SK-N-SH (cell line): Measurements from ENCODE around the gene USP14. TPM values are rescaled to one million over a fixed set of nuclear protein-coding genes. Genes with fewer than 3 reads are reported as not detected.
"Not testable (repeated sequence)": the region's sequence is repeated elsewhere in the genome, so short reads cannot be mapped to it uniquely, and the experiment has no call there.

Source experiments
- CTCF ChIA-PET: fragments of 300-600, 350-600 bp; formaldehyde crosslinking; extraction: SDS; loops from one replicate; lab custom pipeline; 2021; lab: Yijun Ruan, JAX
- POLR2A ChIA-PET: fragments of 350-600 bp; sonication (Branson Sonifier 250); formaldehyde crosslinking; extraction: SDS; loops from one replicate; lab custom pipeline; 2020; ENCODE audit warnings: antibody characterized with exemption, inconsistent platforms; lab: Yijun Ruan, JAX
- DNase-seq: peaks from one replicate; pipeline ENCODE4 v3.0.0; 2012
- H2AFZ ChIP-seq: fragments of 200-600 bp; sonication (generic); 2 replicates; pipeline ENCODE4 v1.8.1; 2016; ENCODE audit warnings: antibody characterized with exemption, mild to moderate bottlenecking, low read depth
- H3F3A ChIP-seq: fragments of 200-600 bp; sonication (generic); replicated peaks from 2 replicates; pipeline ENCODE3; 2016; ENCODE audit warnings: antibody characterized with exemption, mild to moderate bottlenecking; ENCODE audit not compliant: insufficient read depth
- H3K27ac ChIP-seq, 2 experiments: fragments of 200-500 bp in 1 of 2; fragments of 200-600 bp in 1 of 2; sonication (Bioruptor generic) in 1 of 2; sonication (generic), shearing (Covaris generic) in 1 of 2; 2 replicates each; pipeline versions ENCODE4 v1.5.1 to v1.6.1; 2014 to 2016; ENCODE audit warnings: low read depth in 2 of 2, inconsistent platforms in 1 of 2, low read length in 1 of 2, mild to moderate bottlenecking in 1 of 2, mixed read lengths in 1 of 2
- H3K27me3 ChIP-seq: fragments of 200-600 bp; sonication (generic), shearing (Covaris generic); 2 replicates; pipeline ENCODE4 v1.6.1; 2016; ENCODE audit warnings: mixed run types; ENCODE audit not compliant: insufficient read depth
- H3K36me3 ChIP-seq, 2 experiments: fragments of 200-500 bp in 1 of 2; fragments of 200-600 bp in 1 of 2; sonication (Bioruptor generic) in 1 of 2; sonication (generic) in 1 of 2; replicated peaks in 1 of 2; 2 replicates each; pipeline versions ENCODE3 to v1.5.1; 2014 to 2016; ENCODE audit warnings: low read length in 1 of 2, mild to moderate bottlenecking in 1 of 2; ENCODE audit not compliant: insufficient read depth in 2 of 2, control insufficient read depth in 1 of 2
- H3K4me1 ChIP-seq, 2 experiments: fragments of 200-500 bp in 1 of 2; fragments of 200-600 bp in 1 of 2; sonication (Bioruptor generic) in 1 of 2; sonication (generic), shearing (Covaris generic) in 1 of 2; 2 replicates each; pipeline versions ENCODE4 v1.5.1 to v1.6.1; 2014 to 2016; ENCODE audit warnings: low read depth in 1 of 2, low read length in 1 of 2, mixed run types in 1 of 2; ENCODE audit not compliant: insufficient read depth in 2 of 2, control insufficient read depth in 1 of 2
- H3K4me2 ChIP-seq: fragments of 200-600 bp; sonication (generic), shearing (Covaris generic); 2 replicates; pipeline ENCODE4 v1.6.1; 2017; ENCODE audit warnings: mixed run types
- H3K4me3 ChIP-seq, 2 experiments: fragments of 200-500 bp in 1 of 2; fragments of 200-600 bp in 1 of 2; sonication (Bioruptor generic) in 1 of 2; sonication (generic), shearing (Covaris generic) in 1 of 2; 2 replicates each; pipeline versions ENCODE4 v1.5.1 to v1.8.1; 2014 to 2016; ENCODE audit warnings: low read depth in 2 of 2, inconsistent platforms in 1 of 2, low read length in 1 of 2, mild to moderate bottlenecking in 1 of 2, mixed read lengths in 1 of 2, moderate library complexity in 1 of 2
- H3K79me2 ChIP-seq: fragments of 200-600 bp; sonication (generic); 2 replicates; pipeline ENCODE4 v1.8.1; 2017; ENCODE audit warnings: mild to moderate bottlenecking; ENCODE audit not compliant: insufficient read depth
- H3K9ac ChIP-seq: fragments of 200-600 bp; sonication (generic); 2 replicates; pipeline ENCODE4 v1.6.1; 2017; ENCODE audit warnings: mixed run types
- H3K9me2 ChIP-seq: fragments of 200-600 bp; sonication (generic); 2 replicates; pipeline ENCODE4 v1.6.1; 2017; ENCODE audit warnings: mixed run types
- H3K9me3 ChIP-seq: fragments of 200-600 bp; sonication (generic); 2 replicates; pipeline ENCODE4 v1.6.1; 2017; ENCODE audit warnings: mixed run types, mild to moderate bottlenecking, moderate library complexity
- H4K20me1 ChIP-seq: fragments of 200-600 bp; sonication (generic); 2 replicates; pipeline ENCODE4 v1.6.1; 2017; ENCODE audit warnings: mild to moderate bottlenecking, mixed run types; ENCODE audit not compliant: insufficient read depth
- CHD2 ChIP-seq: fragments of 150-350 bp; IDR thresholded peaks from 2 replicates; pipeline ENCODE4 v1.6.1; 2018; ENCODE audit warnings: low read length; ENCODE audit not compliant: partially characterized antibody
- EZH2phosphoT487 ChIP-seq: fragments of 200-600 bp; sonication (generic); IDR thresholded peaks from 2 replicates; pipeline ENCODE4 v1.6.1; 2017; ENCODE audit warnings: low read depth, mixed run types, mild to moderate bottlenecking, antibody characterized with exemption, moderate library complexity, borderline replicate concordance
- FOSL2 ChIP-seq: IDR thresholded peaks from 2 replicates; pipeline ENCODE4 v1.4.0; 2012; ENCODE audit warnings: low read depth, mild to moderate bottlenecking, moderate library complexity, borderline replicate concordance
- GABPA ChIP-seq: IDR thresholded peaks from 2 replicates; pipeline ENCODE4 v1.4.0; 2012; ENCODE audit warnings: low read depth, mild to moderate bottlenecking
- JUND ChIP-seq: IDR thresholded peaks from 2 replicates; pipeline ENCODE4 v1.4.0; 2012
- MAX ChIP-seq: IDR thresholded peaks from 2 replicates; pipeline ENCODE4 v1.4.0; 2012; ENCODE audit warnings: low read depth
- MXI1 ChIP-seq: IDR thresholded peaks from 2 replicates; pipeline ENCODE4 v1.6.1; 2012; ENCODE audit warnings: mild to moderate bottlenecking, low read depth, low read length, improper control_type of control experiment
- NRF1 ChIP-seq: IDR thresholded peaks from 2 replicates; pipeline ENCODE4 v1.6.1; 2012; ENCODE audit warnings: low read depth, mild to moderate bottlenecking, low read length
- PBX3 ChIP-seq: IDR thresholded peaks from 2 replicates; pipeline ENCODE4; 2012
- POLR2AphosphoS5 ChIP-seq: IDR thresholded peaks from 2 replicates; pipeline ENCODE4 v1.6.1; 2012; ENCODE audit warnings: low read depth, low read length
- RCOR1 ChIP-seq: fragments of 150-350 bp; IDR thresholded peaks from 2 replicates; pipeline ENCODE4 v1.6.1; 2017; ENCODE audit warnings: antibody characterized with exemption, low read length
- RXRA ChIP-seq: IDR thresholded peaks from 2 replicates; pipeline ENCODE4 v1.4.0; 2012; ENCODE audit warnings: low read depth, mild to moderate bottlenecking, borderline replicate concordance
- SIN3A ChIP-seq: IDR thresholded peaks from 2 replicates; pipeline ENCODE4 v1.6.1; 2012; ENCODE audit warnings: low read depth, mild to moderate bottlenecking, low read length, moderate library complexity, borderline replicate concordance
- TAF1 ChIP-seq: IDR thresholded peaks from 2 replicates; pipeline ENCODE4 v1.6.1; 2012; ENCODE audit warnings: low read depth, mild to moderate bottlenecking, low read length, moderate library complexity, borderline replicate concordance
- USF1 ChIP-seq: IDR thresholded peaks from 2 replicates; pipeline ENCODE4 v1.4.0; 2012; ENCODE audit warnings: low read depth, borderline replicate concordance
- YY1 ChIP-seq: IDR thresholded peaks from 2 replicates; pipeline ENCODE4 v1.4.0; 2012; ENCODE audit warnings: low read depth, mild to moderate bottlenecking
- WGBS: methylation state at CpG from one replicate; pipeline ENCODE4 v1.1.6; 2017; ENCODE audit warnings: low lambda C conversion rate; 5-methylcytosine and 5-hydroxymethylcytosine counted together
- polyA plus RNA-seq, 3 experiments: library from polyadenylated mRNA; depleted of rRNA; stranded (reverse); fragments of >200 nt; gene quantifications; 2 replicates each; pipeline ENCODE4 v1.2.3, GENCODE V29; 2012

Gene USP14
- polyA plus RNA-seq (2012; rRNA removed), result 22.0 and 22.7 TPM in 2 replicates
- 36.0 and 43.4 TPM in 2 replicates for polyA plus RNA-seq (2012; cell fraction: cytosol; rRNA removed)
- polyA plus RNA-seq (2012; cell fraction: nucleus; rRNA removed), result 18.4 and 37.3 TPM in 2 replicates

- Histone ChIP-seq H3F3A (no peaks in the 10 kb centered on the region), H3K27me3 (no peaks in the 10 kb centered on the region), H3K4me2 (peak within 1 kb of the TSS; percentile 77), H3K9me2 (no peaks in the 10 kb centered on the region), H3K79me2 (peaks cover 50% of the 10 kb centered on the region), H3K4me3 (peak within 1 kb of the TSS; percentile 75 to 79)
- peak; percentile 100 for DNase-seq
- ChIA-PET CTCF (no interaction called here), POLR2A (no interaction called here)
- 15% methylated on average over 13 of the region's 89 CpGs for WGBS
- TF ChIP-seq EZH2phosphoT487, result no peak
- peak; percentile 73; the same call in 1 of the 2 replicates for TF ChIP-seq SIN3A
- no peak for TF ChIP-seq JUND
- TF ChIP-seq GABPA, result no peak
- peak; percentile 100 for TF ChIP-seq MAX
- 0 out of 2 replicates have a peak, but pooled peaks have one; percentile 19 for TF ChIP-seq YY1
- TF ChIP-seq NRF1, result peak; percentile 71
- TF ChIP-seq CHD2, result peak; percentile 85
- TF ChIP-seq MXI1, result peak; percentile 63
- peak; percentile 86 for TF ChIP-seq PBX3
- TF ChIP-seq TAF1, result peak; percentile 59; the same call in 1 of the 2 replicates
- TF ChIP-seq RCOR1, result no peak
- peak; percentile 91 for TF ChIP-seq USF1
- no peak for TF ChIP-seq FOSL2
- TF ChIP-seq POLR2AphosphoS5, result peak; percentile 41
- no peak for TF ChIP-seq RXRA
- TF ChIP-seq, all 33 proteins: peak for 10
- Histone ChIP-seq H3K36me3 (peaks cover 0 to under 1% of the 10 kb centered on the region in 2 experiments), H2AFZ (peak within 1 kb of the TSS; percentile 89), H4K20me1 (peaks cover 37% of the 10 kb centered on the region), H3K27ac (peak within 1 kb of the TSS; percentile 64 to 67; a peak in 3 of 4 replicates), H3K4me1 (peaks cover 5 to 7% of the 10 kb centered on the region in 2 experiments; a peak in 3 of 4 replicates), H3K9me3 (no peaks in the 10 kb centered on the region), H3K9ac (peak within 1 kb of the TSS; percentile 90)
Measured at GRCh38 chr18:158128-159036, at the start of gene USP14. Gene USP14, plus strand, starts transcription at chr18:158557. Its CDS starts 142 bp downstream, at chr18:158699.

GRCh38 chr18:108665-109063 lies 49.7 kb upstream of the USP14 start:
- H4K20me1 ChIP-seq, H3K4me3 ChIP-seq, H3F3A ChIP-seq, H3K9ac ChIP-seq, H3K4me1 ChIP-seq, H3K4me2 ChIP-seq, H3K27ac ChIP-seq, H3K9me2 ChIP-seq, H3K27me3 ChIP-seq, POLR2A ChIA-PET, CTCF ChIA-PET, H3K79me2 ChIP-seq, DNase-seq, H3K36me3 ChIP-seq, H3K9me3 ChIP-seq, H2AFZ ChIP-seq: not testable (repeated sequence)
- 12% methylated on average over 2 of the region's 3 CpGs for WGBS
